K562 (cell line): ENCODE measurements around the gene MAP1LC3B2. TPM values are rescaled to one million over a fixed set of nuclear protein-coding genes. Genes with fewer than 3 reads are reported as not detected.
A peak's percentile ranks its signal among the peaks of the same experiment; 100 is the strongest.

ENCODE experiments used
- ATF1 ChIP-seq, 2 experiments: fragments of 450-650 bp in 1 of 2; IDR thresholded peaks; 2 replicates each; pipeline ENCODE4 v1.6.1; 2016; ENCODE audit warnings: missing compliant biosample characterization in 1 of 2, missing genetic modification characterization in 1 of 2
- BRD4 ChIP-seq: fragments of 200-600 bp; sonication (generic); IDR thresholded peaks from 2 replicates; pipeline ENCODE4 v1.6.1; 2017; ENCODE audit warnings: inconsistent platforms
- ETV5 ChIP-seq: sonication (generic); formaldehyde crosslinking; IDR thresholded peaks from 2 replicates; pipeline ENCODE4 v1.4.0; 2020; ENCODE audit warnings: low read depth, mild to moderate bottlenecking, missing genetic modification reagents
- EWSR1 ChIP-seq: fragments of 450-650 bp; IDR thresholded peaks from 2 replicates; pipeline ENCODE4 v1.6.1; 2018; ENCODE audit warnings: borderline replicate concordance, mild to moderate bottlenecking, low read depth, moderate library complexity; ENCODE audit not compliant: partially characterized antibody
- GABPB1 ChIP-seq: sonication (generic); formaldehyde crosslinking; IDR thresholded peaks from 2 replicates; pipeline ENCODE4 v1.8.0; 2022; ENCODE audit warnings: mild to moderate bottlenecking, missing genetic modification reagents
- GATAD2B ChIP-seq: fragments of 450-650 bp; IDR thresholded peaks from 2 replicates; pipeline ENCODE4 v1.6.1; 2017; ENCODE audit warnings: mild to moderate bottlenecking, borderline replicate concordance
- KLF1 ChIP-seq: fragments of 450-650 bp; IDR thresholded peaks from 2 replicates; pipeline ENCODE4 v1.6.1; 2016; ENCODE audit warnings: missing genetic modification characterization, missing compliant biosample characterization
- KLF6 ChIP-seq: fragments of 250-450 bp; sonication (Bioruptor Pico); IDR thresholded peaks from 2 replicates; pipeline ENCODE4 v1.4.0; 2020; ENCODE audit warnings: mild to moderate bottlenecking, moderate library complexity, borderline replicate concordance
- MXI1 ChIP-seq: IDR thresholded peaks from 2 replicates; pipeline ENCODE4 v1.6.1; 2011; ENCODE audit warnings: low read depth, mild to moderate bottlenecking, improper control_type of control experiment, low read length
- NBN ChIP-seq: fragments of 450-650 bp; IDR thresholded peaks from 2 replicates; pipeline ENCODE4 v1.6.1; 2016; ENCODE audit warnings: low read depth, mild to moderate bottlenecking
- NR4A1 ChIP-seq, 2 experiments: fragments of 250-450 bp in 1 of 2; fragments of 450-650 bp in 1 of 2; sonication (Bioruptor Pico) in 1 of 2; IDR thresholded peaks; 2 replicates each; pipeline versions ENCODE4 v1.4.0 to v1.6.1; 2016 to 2020; ENCODE audit warnings: mild to moderate bottlenecking in 2 of 2, missing compliant biosample characterization in 1 of 2, missing genetic modification characterization in 1 of 2, moderate library complexity in 1 of 2
- POLR2A ChIP-seq: fragments of 450-650 bp; conservative IDR thresholded peaks from 2 replicates; pipeline ENCODE4 v1.6.1; 2016
- PTTG1 ChIP-seq: fragments of 450-650 bp; IDR thresholded peaks from 2 replicates; pipeline ENCODE4 v1.6.1; 2016; ENCODE audit warnings: low read depth, mild to moderate bottlenecking, missing genetic modification characterization, missing compliant biosample characterization
- RNF2 ChIP-seq: sonication (generic); IDR thresholded peaks from 2 replicates; pipeline ENCODE4 v1.6.1; 2016
- SUPT5H ChIP-seq: fragments of 450-650 bp; IDR thresholded peaks from 2 replicates; pipeline ENCODE4 v1.6.1; 2016
- ZBTB7A ChIP-seq: IDR thresholded peaks from 2 replicates; pipeline ENCODE4 v1.6.1; 2011; ENCODE audit warnings: low read depth, mild to moderate bottlenecking, low read length, moderate library complexity, borderline replicate concordance; ENCODE audit not compliant: control insufficient read depth
- ZNF12 ChIP-seq: sonication (generic); formaldehyde crosslinking; IDR thresholded peaks from 2 replicates; pipeline ENCODE4 v1.4.0; 2020; ENCODE audit warnings: mild to moderate bottlenecking, missing genetic modification reagents
- ZNF282 ChIP-seq: sonication (generic); formaldehyde crosslinking; IDR thresholded peaks from 2 replicates; pipeline ENCODE4 v1.8.1; 2023; ENCODE audit warnings: missing genetic modification reagents
- ZNF639 ChIP-seq, 2 experiments: fragments of 200-800 bp in 1 of 2; sonication (Bioruptor generic) in 1 of 2; sonication (generic) in 1 of 2; formaldehyde crosslinking in 1 of 2; IDR thresholded peaks in 1 of 2; conservative IDR thresholded peaks in 1 of 2; 2 replicates each; pipeline versions ENCODE4 v1.5.0 to v1.6.1; 2016 to 2020; ENCODE audit warnings: missing compliant biosample characterization in 1 of 2, missing genetic modification characterization in 1 of 2, missing genetic modification reagents in 1 of 2
- ZNF785 ChIP-seq: fragments of 250-450 bp; sonication (Bioruptor Pico); IDR thresholded peaks from 2 replicates; pipeline ENCODE4 v1.4.0; 2020; ENCODE audit warnings: mild to moderate bottlenecking
- polyA plus RNA-seq, 8 experiments: library from polyadenylated mRNA; depleted of rRNA in 4 of 8; stranded (reverse) in 5 of 8; unstranded in 3 of 8; fragments of >200 nt; fragmentation: Nextera tagmentation in 2 of 8; fragmentation: Illumina TruSeq in 1 of 8; extraction: Ambion mirVana in 2 of 8; extraction: Trizol in 1 of 8; gene quantifications; 2 replicates each; pipeline versions ENCODE4 v1.2.1 to v1.2.3, GENCODE V29; 2011 to 2014; ENCODE audit warnings: inconsistent platforms in 1 of 8, missing spikeins in 1 of 8
- total RNA-seq, 7 experiments: library from RNA; depleted of rRNA in 6 of 7; stranded (reverse); fragments of >200 nt in 6 of 7; fragmentation: Illumina TruSeq in 2 of 7; extraction: Trizol in 2 of 7; gene quantifications; 2 replicates each; pipeline versions ENCODE4 v1.2.1 to v1.2.3, GENCODE V29; 2011 to 2021; ENCODE audit warnings: low replicate concordance in 1 of 7
- TF ChIP-seq, protein P1 (sequence below): IDR thresholded peaks from 2 replicates; pipeline ENCODE4 v1.6.1; 2014; ENCODE audit warnings: antibody characterized with exemption
- TF ChIP-seq, protein P2 (sequence below): fragments of 450-650 bp; IDR thresholded peaks from 2 replicates; pipeline ENCODE4 v1.6.1; 2016; ENCODE audit warnings: mild to moderate bottlenecking

The MAP1LC3B2 gene
- total and polyA plus RNA-seq, 9 of the 15 experiments (the other 6 are each of a cell fraction or from before 2014, with no cell fraction given) = 0.53 to 2.8 (median 0.76) TPM; not detected in 2

DNA sequence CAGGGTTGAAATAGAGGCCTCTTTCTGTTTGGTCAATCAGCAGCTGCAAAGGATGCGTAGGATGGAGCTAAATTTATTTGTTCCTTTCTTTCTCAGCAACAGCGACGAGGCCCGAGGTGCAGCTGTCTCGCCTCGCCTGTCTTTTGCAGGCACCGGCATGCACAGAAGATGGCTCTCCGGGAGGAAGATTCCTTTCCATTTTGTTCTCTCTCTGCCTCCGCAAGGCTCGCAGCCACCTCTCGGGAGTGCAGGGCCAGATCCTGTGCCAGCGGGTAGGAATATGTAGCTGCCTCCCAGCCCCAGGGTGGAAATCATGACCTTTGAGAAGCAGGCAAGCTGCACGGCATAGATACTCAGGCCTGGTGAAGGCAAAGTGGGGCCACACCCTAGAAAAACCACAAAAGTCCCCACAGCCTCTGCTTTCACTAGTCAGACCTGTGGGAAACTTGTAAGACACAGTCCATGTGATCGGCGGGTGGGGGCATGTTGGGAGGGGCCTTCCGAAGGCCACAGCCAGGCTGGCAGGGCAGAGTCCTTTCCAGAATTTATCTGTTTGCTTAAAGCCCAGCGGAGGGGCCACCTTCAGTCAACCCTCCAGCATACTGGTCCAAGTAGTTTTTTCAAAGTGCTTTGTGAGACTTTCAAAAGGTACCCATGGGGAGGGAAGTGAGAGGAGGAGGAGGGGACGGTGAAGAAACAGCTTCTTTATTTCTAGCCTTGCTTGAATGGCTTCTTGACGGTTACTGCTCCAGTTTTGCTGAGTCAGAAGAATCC is at the start of gene MAP1LC3B2 (continued):
- TF ChIP-seq ZNF639 (CRISPR knock-in tag; conservative IDR thresholded peaks at IDR 0.05 in 1 of 2, IDR thresholded peaks at IDR 0.05 in 1 of 2) (peak in 1 of 2 experiments; percentile 78; a peak in 2 of 4 replicates), SUPT5H (peak; percentile 63), ZNF785 (CRISPR knock-in tag) (no peak), RNF2 (peak; percentile 89), ZNF12 (CRISPR knock-in tag) (no peak), KLF1 (tag) (peak; percentile 100), PTTG1 (tag) (0 out of 2 replicates have a peak, but pooled peaks have one; percentile 39), GATAD2B (0 out of 2 replicates have a peak, but pooled peaks have one; percentile 49), EWSR1 (no peak), ATF1 (CRISPR knock-in tag; IDR thresholded peaks at IDR 0.05) (no peak), ATF1 (tag; IDR thresholded peaks at IDR 0.05) (peak; percentile 63; the same call in 1 of the 2 replicates), KLF6 (peak; percentile 85), ZNF282 (CRISPR knock-in tag) (no peak), BRD4 (peak; percentile 89), ZBTB7A (peak; percentile 53; the same call in 1 of the 2 replicates), GABPB1 (CRISPR knock-in tag) (peak; percentile 60), POLR2A (peak; percentile 78), NR4A1 (CRISPR knock-in tag; IDR thresholded peaks at IDR 0.05) (no peak), NR4A1 (tag; IDR thresholded peaks at IDR 0.05) (peak; percentile 32), ETV5 (CRISPR knock-in tag) (peak; percentile 78), NBN (peak; percentile 95), MXI1 (peak; percentile 71)
- TF ChIP-seq, protein P1, sequence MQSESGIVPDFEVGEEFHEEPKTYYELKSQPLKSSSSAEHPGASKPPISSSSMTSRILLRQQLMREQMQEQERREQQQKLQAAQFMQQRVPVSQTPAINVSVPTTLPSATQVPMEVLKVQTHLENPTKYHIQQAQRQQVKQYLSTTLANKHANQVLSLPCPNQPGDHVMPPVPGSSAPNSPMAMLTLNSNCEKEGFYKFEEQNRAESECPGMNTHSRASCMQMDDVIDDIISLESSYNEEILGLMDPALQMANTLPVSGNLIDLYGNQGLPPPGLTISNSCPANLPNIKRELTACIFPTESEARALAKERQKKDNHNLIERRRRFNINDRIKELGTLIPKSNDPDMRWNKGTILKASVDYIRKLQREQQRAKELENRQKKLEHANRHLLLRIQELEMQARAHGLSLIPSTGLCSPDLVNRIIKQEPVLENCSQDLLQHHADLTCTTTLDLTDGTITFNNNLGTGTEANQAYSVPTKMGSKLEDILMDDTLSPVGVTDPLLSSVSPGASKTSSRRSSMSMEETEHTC = peak; percentile 86
- TF ChIP-seq, protein P2, sequence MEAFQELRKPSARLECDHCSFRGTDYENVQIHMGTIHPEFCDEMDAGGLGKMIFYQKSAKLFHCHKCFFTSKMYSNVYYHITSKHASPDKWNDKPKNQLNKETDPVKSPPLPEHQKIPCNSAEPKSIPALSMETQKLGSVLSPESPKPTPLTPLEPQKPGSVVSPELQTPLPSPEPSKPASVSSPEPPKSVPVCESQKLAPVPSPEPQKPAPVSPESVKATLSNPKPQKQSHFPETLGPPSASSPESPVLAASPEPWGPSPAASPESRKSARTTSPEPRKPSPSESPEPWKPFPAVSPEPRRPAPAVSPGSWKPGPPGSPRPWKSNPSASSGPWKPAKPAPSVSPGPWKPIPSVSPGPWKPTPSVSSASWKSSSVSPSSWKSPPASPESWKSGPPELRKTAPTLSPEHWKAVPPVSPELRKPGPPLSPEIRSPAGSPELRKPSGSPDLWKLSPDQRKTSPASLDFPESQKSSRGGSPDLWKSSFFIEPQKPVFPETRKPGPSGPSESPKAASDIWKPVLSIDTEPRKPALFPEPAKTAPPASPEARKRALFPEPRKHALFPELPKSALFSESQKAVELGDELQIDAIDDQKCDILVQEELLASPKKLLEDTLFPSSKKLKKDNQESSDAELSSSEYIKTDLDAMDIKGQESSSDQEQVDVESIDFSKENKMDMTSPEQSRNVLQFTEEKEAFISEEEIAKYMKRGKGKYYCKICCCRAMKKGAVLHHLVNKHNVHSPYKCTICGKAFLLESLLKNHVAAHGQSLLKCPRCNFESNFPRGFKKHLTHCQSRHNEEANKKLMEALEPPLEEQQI = 0 out of 2 replicates have a peak, but pooled peaks have one; percentile 21
